DMS114 treated with DMSO at 0.1 percent for 48 hours (cell line): ENCODE results near the gene HYAL1.
"Not testable (repeated sequence)": the region's sequence is repeated elsewhere in the genome, so short reads cannot be mapped to it uniquely, and the experiment has no call there.

Experiments used
- DNase-seq: peaks from one replicate; lab custom pipeline; 2025; ENCODE audit not compliant: unreplicated experiment; lab: John Stamatoyannopoulos, UW

HYAL1 gene

DNA sequence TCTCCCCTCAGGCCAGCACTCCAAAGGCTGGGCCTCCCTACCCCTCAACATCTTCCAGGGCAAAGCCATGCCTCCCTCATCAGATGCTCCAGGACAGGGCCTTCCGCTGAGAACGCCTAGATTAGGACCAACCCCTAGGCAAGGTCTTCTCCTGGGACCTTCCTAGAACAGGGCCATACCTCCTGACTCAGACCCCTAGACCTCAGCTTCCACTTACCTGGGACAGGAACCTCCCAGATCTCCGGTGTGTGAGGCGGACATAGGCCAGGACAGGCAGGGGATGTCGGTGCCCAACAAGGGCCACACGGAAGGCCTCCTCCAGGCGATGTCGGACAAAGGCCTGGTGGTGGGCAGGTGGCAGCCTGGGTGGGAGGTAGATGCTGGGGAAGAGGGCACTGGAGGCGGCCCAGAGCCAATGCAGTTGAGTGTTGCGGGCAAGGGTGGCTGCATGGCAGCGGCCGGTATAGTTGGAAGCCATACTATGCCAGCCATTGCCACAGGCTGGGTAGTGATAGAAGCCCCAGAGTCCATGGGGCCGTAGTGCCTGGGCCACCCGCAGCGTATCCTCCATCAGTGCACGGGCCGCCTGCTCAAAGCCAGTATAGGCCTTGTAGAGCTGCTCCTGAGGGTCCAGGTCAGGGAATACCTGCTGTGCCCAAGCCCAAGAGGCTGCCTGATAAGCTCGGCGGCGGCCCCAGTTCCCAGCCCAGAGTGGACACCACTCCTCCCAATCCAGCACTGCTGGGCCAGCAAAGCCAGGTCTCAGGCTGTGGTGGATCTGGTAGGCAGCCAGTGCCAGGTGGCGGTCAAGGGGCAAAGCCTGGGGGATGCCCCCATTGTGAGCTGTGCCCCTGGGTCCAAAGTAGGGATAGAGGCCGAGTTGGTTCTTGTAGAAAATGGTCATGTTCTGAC, 8.6 kb downstream of the HYAL1 start:
- DNase-seq = no peak

- DNase-seq = no peak
Observed at GRCh38 chr3:50294089-50294488, 9.3 kb downstream of the HYAL1 start.

- DNase-seq = no peak
Observed at GRCh38 chr3:50293079-50293801, 10.1 kb downstream of the HYAL1 start.

GRCh38 chr3:50292159-50293078, 11.0 kb downstream of the HYAL1 start, which contains the start of gene IFRD2:
TSS of gene IFRD2 (minus strand) at chr3:50292429. CDS start at chr3:50292274, 155 bp downstream.
- peak; percentile 92 for DNase-seq

GRCh38 chr3:50290161-50290641, 13.2 kb downstream of the HYAL1 start:
- DNase-seq = no peak

- no peak for DNase-seq
Observed at GRCh38 chr3:50289130-50289529, 14.2 kb downstream of the HYAL1 start.

- no peak for DNase-seq
Observed at GRCh38 chr3:50288387-50289007, 14.9 kb downstream of the HYAL1 start.

- DNase-seq = no peak
Observed at GRCh38 chr3:50287262-50287661, 16.1 kb downstream of the HYAL1 start.

- DNase-seq = no peak
Observed at GRCh38 chr3:50286322-50287227, 16.8 kb downstream of the HYAL1 start.

GRCh38 chr3:50284121-50284520, 19.3 kb downstream of the HYAL1 start:
- DNase-seq = not testable (repeated sequence)

DNA sequence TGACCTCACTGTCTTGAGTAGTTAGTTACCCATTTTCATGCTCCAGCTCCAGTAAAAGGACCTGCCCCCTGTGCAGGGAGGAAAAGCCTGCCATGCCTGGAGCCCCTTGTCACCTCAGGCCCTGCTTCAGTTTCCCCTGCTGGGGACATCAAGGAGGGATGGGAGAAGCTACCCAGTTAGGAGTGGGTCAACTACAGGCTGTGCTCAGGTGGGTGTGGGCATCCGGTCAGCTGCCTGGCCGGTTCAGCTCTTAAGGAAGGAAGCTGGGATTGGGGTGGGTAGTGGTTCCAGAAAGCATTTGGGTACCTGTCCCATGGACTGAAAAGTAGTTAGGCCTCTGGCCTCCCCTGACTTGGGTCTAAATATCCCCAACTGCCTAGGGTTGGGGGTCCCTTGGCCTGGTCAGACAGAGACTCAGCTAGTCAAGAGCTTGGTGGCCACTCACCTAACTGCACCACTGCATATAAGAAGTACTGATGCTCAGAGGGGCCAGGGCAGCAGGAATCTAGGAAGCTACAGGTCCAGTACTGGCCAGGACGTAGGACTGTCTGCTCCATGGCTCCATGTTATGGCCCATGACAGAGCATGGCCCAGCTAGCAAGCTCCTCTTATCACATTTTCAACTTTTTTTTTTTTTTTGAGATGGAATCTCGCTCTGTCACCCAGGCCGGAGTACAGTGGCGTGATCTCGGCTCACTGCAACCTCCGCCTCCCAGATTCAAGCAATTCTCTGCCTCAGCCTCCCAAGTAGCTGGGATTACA, 23.9 kb downstream of the HYAL1 start:
- DNase-seq = no peak

DNA sequence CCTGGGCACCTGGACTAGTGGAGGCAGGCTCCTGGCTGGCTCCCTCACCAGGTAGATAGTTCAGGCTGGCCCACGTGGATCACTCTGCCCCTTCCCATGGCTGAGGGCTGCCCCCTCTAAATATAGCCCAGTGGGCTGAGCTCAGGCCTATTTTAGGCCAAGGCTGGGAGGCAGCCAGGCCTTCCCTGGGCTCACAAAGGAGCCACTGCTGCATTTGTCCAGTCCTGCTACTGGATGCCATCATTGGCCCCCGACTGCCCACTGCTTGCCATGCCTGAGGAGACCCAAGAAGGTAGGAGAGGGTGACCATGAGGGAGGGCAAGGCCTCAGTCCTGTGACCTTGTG, 24.5 kb downstream of the HYAL1 start, which contains the start of gene LSMEM2:
Gene LSMEM2, plus strand, starts transcription at position 208 of the 345 bp plus-strand sequence. Its CDS starts 27 bp downstream, at position 235.
- DNase-seq = no peak

GRCh38 chr3:50278123-50278879, 25.1 kb downstream of the HYAL1 start:
- no peak for DNase-seq

- no peak for DNase-seq
Observed at GRCh38 chr3:50276762-50277101, 26.6 kb downstream of the HYAL1 start.

GRCh38 chr3:50275996-50276761, 27.2 kb downstream of the HYAL1 start:
- DNase-seq = no peak

GRCh38 chr3:50275141-50275995, 28.0 kb downstream of the HYAL1 start:
- DNase-seq = no peak
